Measurements from ENCODE around the gene ZC3H10.

The ZC3H10 gene

GRCh38 chr12:56119361-56119796 is 1.3 kb downstream of the ZC3H10 start:
- peaks cover 23% of the 10 kb centered on the region for H3K36me3 ChIP-seq (ENCODE audit: control insufficient read depth, insufficient read depth, low read length, severe bottlenecking)
- H3K4me3 ChIP-seq (ENCODE audit: low read length) = peak overlapping the region; percentile 94
- no peaks in the 10 kb centered on the region for H3K9me3 ChIP-seq (ENCODE audit: control insufficient read depth, low read length)
- H3K4me1 ChIP-seq (ENCODE audit: control insufficient read depth, insufficient read depth, low read length) = peaks cover 28% of the 10 kb centered on the region
- peak overlapping the region; percentile 97 for H3K9ac ChIP-seq (ENCODE audit: low read length)
- DNase-seq (ENCODE audit: low read depth) = peak; percentile 95
- no peaks in the 10 kb centered on the region for H3K27me3 ChIP-seq (replicated peaks; ENCODE audit: control insufficient read depth, insufficient read depth, low read length)

GRCh38 chr12:56120158-56120846 is 2.2 kb downstream of the ZC3H10 start:
- Histone ChIP-seq H3K4me3 (ENCODE audit: low read length) (peak overlapping the region; percentile 51), H3K27me3 (replicated peaks; ENCODE audit: control insufficient read depth, insufficient read depth, low read length) (no peaks in the 10 kb centered on the region), H3K4me1 (ENCODE audit: control insufficient read depth, insufficient read depth, low read length) (peaks cover 36% of the 10 kb centered on the region), H3K9ac (ENCODE audit: low read length) (peak overlapping the region; percentile 97), H3K36me3 (ENCODE audit: control insufficient read depth, insufficient read depth, low read length, severe bottlenecking) (peaks cover 23% of the 10 kb centered on the region), H3K9me3 (ENCODE audit: control insufficient read depth, low read length) (no peaks in the 10 kb centered on the region)
- no peak for DNase-seq (ENCODE audit: low read depth)

DNA sequence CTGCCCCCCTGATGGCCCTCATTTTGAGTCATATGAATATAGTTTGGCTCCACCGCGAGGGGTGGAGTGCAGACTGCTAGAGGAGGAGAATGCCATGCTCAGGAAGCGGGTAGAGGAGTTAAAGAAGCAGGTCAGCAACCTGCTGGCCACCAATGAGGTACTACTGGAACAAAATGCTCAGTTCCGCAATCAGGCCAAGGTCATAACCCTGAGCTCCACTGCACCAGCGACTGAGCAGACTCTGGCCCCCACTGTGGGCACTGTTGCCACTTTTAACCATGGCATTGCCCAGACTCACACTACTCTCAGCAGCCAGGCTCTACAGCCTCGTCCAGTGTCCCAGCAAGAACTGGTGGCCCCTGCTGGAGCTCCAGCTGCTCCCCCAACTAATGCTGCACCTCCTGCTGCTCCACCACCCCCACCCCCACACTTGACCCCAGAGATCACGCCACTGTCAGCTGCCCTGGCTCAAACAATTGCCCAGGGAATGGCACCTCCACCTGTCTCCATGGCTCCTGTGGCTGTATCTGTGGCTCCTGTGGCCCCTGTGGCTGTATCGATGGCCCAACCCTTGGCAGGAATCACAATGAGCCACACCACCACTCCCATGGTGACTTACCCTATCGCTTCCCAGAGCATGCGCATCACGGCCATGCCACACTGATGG is 3.3 kb downstream of the ZC3H10 start:
- H3K4me1 ChIP-seq (ENCODE audit: control insufficient read depth, insufficient read depth, low read length) = peaks cover 44% of the 10 kb centered on the region
- no peak overlapping the region for H3K4me3 ChIP-seq (ENCODE audit: low read length)
- no peak overlapping the region for H3K9ac ChIP-seq (ENCODE audit: low read length)
- no peaks in the 10 kb centered on the region for H3K9me3 ChIP-seq (ENCODE audit: control insufficient read depth, low read length)
- no peak for DNase-seq (ENCODE audit: low read depth)
- H3K27me3 ChIP-seq (replicated peaks; ENCODE audit: control insufficient read depth, insufficient read depth, low read length) = no peaks in the 10 kb centered on the region
- H3K36me3 ChIP-seq (ENCODE audit: control insufficient read depth, insufficient read depth, low read length, severe bottlenecking) = peaks cover 23% of the 10 kb centered on the region

- Histone ChIP-seq H3K4me1 (ENCODE audit: control insufficient read depth, insufficient read depth, low read length) (peaks cover 57% of the 10 kb centered on the region), H3K27me3 (replicated peaks; ENCODE audit: control insufficient read depth, insufficient read depth, low read length) (no peaks in the 10 kb centered on the region), H3K9me3 (ENCODE audit: control insufficient read depth, low read length) (no peaks in the 10 kb centered on the region), H3K36me3 (ENCODE audit: control insufficient read depth, insufficient read depth, low read length, severe bottlenecking) (peaks cover 22% of the 10 kb centered on the region), H3K9ac (ENCODE audit: low read length) (no peak overlapping the region), H3K4me3 (ENCODE audit: low read length) (no peak overlapping the region)
- DNase-seq (ENCODE audit: low read depth) = no peak
Measured at GRCh38 chr12:56122637-56123036, 4.6 kb downstream of the ZC3H10 start.

- Histone ChIP-seq H3K4me1 (ENCODE audit: control insufficient read depth, insufficient read depth, low read length) (peaks cover 47% of the 10 kb centered on the region), H3K9me3 (ENCODE audit: control insufficient read depth, low read length) (no peaks in the 10 kb centered on the region), H3K27me3 (replicated peaks; ENCODE audit: control insufficient read depth, insufficient read depth, low read length) (no peaks in the 10 kb centered on the region), H3K4me3 (ENCODE audit: low read length) (no peak overlapping the region), H3K9ac (ENCODE audit: low read length) (no peak overlapping the region), H3K36me3 (ENCODE audit: control insufficient read depth, insufficient read depth, low read length, severe bottlenecking) (peaks cover 20% of the 10 kb centered on the region)
- no peak for DNase-seq (ENCODE audit: low read depth)
Measured at GRCh38 chr12:56124133-56124532, 6.1 kb downstream of the ZC3H10 start.

GRCh38 chr12:56126732-56127239 is 8.7 kb downstream of the ZC3H10 start:
- Histone ChIP-seq H3K4me1 (ENCODE audit: control insufficient read depth, insufficient read depth, low read length) (peaks cover 45% of the 10 kb centered on the region), H3K9ac (ENCODE audit: low read length) (peak overlapping the region; percentile 83), H3K4me3 (ENCODE audit: low read length) (peak overlapping the region; percentile 79), H3K9me3 (ENCODE audit: control insufficient read depth, low read length) (no peaks in the 10 kb centered on the region), H3K36me3 (ENCODE audit: control insufficient read depth, insufficient read depth, low read length, severe bottlenecking) (peaks cover 21% of the 10 kb centered on the region), H3K27me3 (replicated peaks; ENCODE audit: control insufficient read depth, insufficient read depth, low read length) (no peaks in the 10 kb centered on the region)
- no peak for DNase-seq (ENCODE audit: low read depth)

GRCh38 chr12:56127485-56127887 is 9.4 kb downstream of the ZC3H10 start:
- no peak for DNase-seq (ENCODE audit: low read depth)
- no peaks in the 10 kb centered on the region for H3K9me3 ChIP-seq (ENCODE audit: control insufficient read depth, low read length)
- H3K36me3 ChIP-seq (ENCODE audit: control insufficient read depth, insufficient read depth, low read length, severe bottlenecking) = peaks cover 23% of the 10 kb centered on the region
- peak overlapping the region; percentile 79 for H3K4me3 ChIP-seq (ENCODE audit: low read length)
- H3K27me3 ChIP-seq (replicated peaks; ENCODE audit: control insufficient read depth, insufficient read depth, low read length) = no peaks in the 10 kb centered on the region
- peak overlapping the region; percentile 83 for H3K9ac ChIP-seq (ENCODE audit: low read length)
- H3K4me1 ChIP-seq (ENCODE audit: control insufficient read depth, insufficient read depth, low read length) = peaks cover 44% of the 10 kb centered on the region

- Histone ChIP-seq H3K9me3 (ENCODE audit: control insufficient read depth, low read length) (no peaks in the 10 kb centered on the region), H3K27me3 (replicated peaks; ENCODE audit: control insufficient read depth, insufficient read depth, low read length) (no peaks in the 10 kb centered on the region), H3K4me1 (ENCODE audit: control insufficient read depth, insufficient read depth, low read length) (peaks cover 38% of the 10 kb centered on the region), H3K9ac (ENCODE audit: low read length) (peak within 1 kb of the TSS; percentile 98), H3K36me3 (ENCODE audit: control insufficient read depth, insufficient read depth, low read length, severe bottlenecking) (peaks cover 28% of the 10 kb centered on the region), H3K4me3 (ENCODE audit: low read length) (peak within 1 kb of the TSS; percentile 96)
- DNase-seq (ENCODE audit: low read depth) = peak; percentile 100
Measured at GRCh38 chr12:56127888-56128669, 10.0 kb downstream of the ZC3H10 start, which contains the start of gene ESYT1. TSS of gene ESYT1 (plus strand) at chr12:56128267. CDS start at chr12:56128320, 53 bp downstream.

- DNase-seq (ENCODE audit: low read depth) = peak; percentile 68
- H3K9me3 ChIP-seq (ENCODE audit: control insufficient read depth, low read length) = no peaks in the 10 kb centered on the region
- peaks cover 38% of the 10 kb centered on the region for H3K4me1 ChIP-seq (ENCODE audit: control insufficient read depth, insufficient read depth, low read length)
- H3K27me3 ChIP-seq (replicated peaks; ENCODE audit: control insufficient read depth, insufficient read depth, low read length) = no peaks in the 10 kb centered on the region
- H3K36me3 ChIP-seq (ENCODE audit: control insufficient read depth, insufficient read depth, low read length, severe bottlenecking) = peaks cover 35% of the 10 kb centered on the region
- peak overlapping the region; percentile 96 for H3K4me3 ChIP-seq (ENCODE audit: low read length)
- H3K9ac ChIP-seq (ENCODE audit: low read length) = peak overlapping the region; percentile 98
Measured at GRCh38 chr12:56128670-56129205, 10.7 kb downstream of the ZC3H10 start.

- DNase-seq (ENCODE audit: low read depth) = peak; percentile 80
- peaks cover 41% of the 10 kb centered on the region for H3K36me3 ChIP-seq (ENCODE audit: control insufficient read depth, insufficient read depth, low read length, severe bottlenecking)
Measured at GRCh38 chr12:56129206-56129941, 11.3 kb downstream of the ZC3H10 start.

More at GRCh38 chr12:56129206-56129941, 11.3 kb downstream of the ZC3H10 start:
- peak overlapping the region; percentile 98 for H3K9ac ChIP-seq (ENCODE audit: low read length)
- H3K4me3 ChIP-seq (ENCODE audit: low read length) = peak overlapping the region; percentile 96
- H3K4me1 ChIP-seq (ENCODE audit: control insufficient read depth, insufficient read depth, low read length) = peaks cover 38% of the 10 kb centered on the region
- no peaks in the 10 kb centered on the region for H3K27me3 ChIP-seq (replicated peaks; ENCODE audit: control insufficient read depth, insufficient read depth, low read length)
- no peaks in the 10 kb centered on the region for H3K9me3 ChIP-seq (ENCODE audit: control insufficient read depth, low read length)

All from adipocyte (in vitro differentiated cells).